ENCODE measurements around the gene PCDH12.

- TF ChIP-seq CTCF (conservative IDR thresholded peaks at IDR 0.05) (no peak), ZFX (IDR thresholded peaks at IDR 0.05) (no peak)
Observed at GRCh38 chr5:141965071-141965470, 7.1 kb upstream of the PCDH12 start.

Data from C4-2B (cell line).